HUES6 (cell line): Measurements from ENCODE around the gene SMO.
"Not testable (repeated sequence)": the region's sequence is repeated elsewhere in the genome, so short reads cannot be mapped to it uniquely, and the experiment has no call there.

Experiments used
- H3K27ac ChIP-seq: 2 replicates; pipeline ENCODE4 v1.7.0; 2013; ENCODE audit warnings: low read depth, mild to moderate bottlenecking, low read length, inconsistent platforms
- H3K27me3 ChIP-seq: 2 replicates; pipeline ENCODE4 v1.6.1; 2013; ENCODE audit warnings: low read length; ENCODE audit not compliant: control insufficient read depth, insufficient read depth
- H3K36me3 ChIP-seq: 2 replicates; pipeline ENCODE4 v1.6.1; 2013; ENCODE audit warnings: low read length; ENCODE audit not compliant: control insufficient read depth, insufficient read depth
- H3K4me1 ChIP-seq: 2 replicates; pipeline ENCODE4 v1.6.1; 2013; ENCODE audit warnings: low read length; ENCODE audit not compliant: control insufficient read depth, insufficient read depth
- H3K4me3 ChIP-seq: 2 replicates; pipeline ENCODE4 v1.5.1; 2013; ENCODE audit warnings: low read depth, low read length
- H3K9ac ChIP-seq: one replicate; pipeline ENCODE4 v1.6.1; 2013; ENCODE audit warnings: mild to moderate bottlenecking, low read length
- H3K9me3 ChIP-seq: 2 replicates; pipeline ENCODE4 v1.6.1; 2013; ENCODE audit warnings: low read depth, low read length; ENCODE audit not compliant: control insufficient read depth, insufficient read depth

SMO gene

GRCh38 chr7:129210989-129211312 is 22.5 kb downstream of the SMO start:
- peaks cover 60% of the 10 kb centered on the region for H3K36me3 ChIP-seq
- no peak overlapping the region for H3K4me3 ChIP-seq

DNA sequence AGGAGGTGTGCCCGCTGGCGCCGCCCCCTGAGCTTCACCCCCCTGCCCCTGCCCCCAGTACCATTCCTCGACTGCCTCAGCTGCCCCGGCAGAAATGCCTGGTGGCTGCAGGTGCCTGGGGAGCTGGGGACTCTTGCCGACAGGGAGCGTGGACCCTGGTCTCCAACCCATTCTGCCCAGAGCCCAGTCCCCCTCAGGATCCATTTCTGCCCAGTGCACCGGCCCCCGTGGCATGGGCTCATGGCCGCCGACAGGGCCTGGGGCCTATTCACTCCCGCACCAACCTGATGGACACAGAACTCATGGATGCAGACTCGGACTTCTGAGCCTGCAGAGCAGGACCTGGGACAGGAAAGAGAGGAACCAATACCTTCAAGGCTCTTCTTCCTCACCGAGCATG is 23.7 kb downstream of the SMO start:
- H3K27ac ChIP-seq: no peak overlapping the region; the same call in 1 of the 2 replicates
- H3K9ac ChIP-seq: no peak overlapping the region
- H3K4me1 ChIP-seq: peaks cover 3% of the 10 kb centered on the region; the same call in 1 of the 2 replicates
- H3K36me3 ChIP-seq: peaks cover 49% of the 10 kb centered on the region
- H3K9me3 ChIP-seq: peaks cover 15% of the 10 kb centered on the region; the same call in 1 of the 2 replicates
- H3K27me3 ChIP-seq: no peaks in the 10 kb centered on the region
- H3K4me3 ChIP-seq: no peak overlapping the region

More at GRCh38 chr7:129210989-129211312, 22.5 kb downstream of the SMO start:
- H3K9ac ChIP-seq: no peak overlapping the region
- H3K4me1 ChIP-seq: peaks cover 3% of the 10 kb centered on the region; the same call in 1 of the 2 replicates
- no peak overlapping the region for H3K27ac ChIP-seq
- H3K27me3 ChIP-seq: no peaks in the 10 kb centered on the region
- peaks cover 11% of the 10 kb centered on the region; the same call in 1 of the 2 replicates for H3K9me3 ChIP-seq

DNA sequence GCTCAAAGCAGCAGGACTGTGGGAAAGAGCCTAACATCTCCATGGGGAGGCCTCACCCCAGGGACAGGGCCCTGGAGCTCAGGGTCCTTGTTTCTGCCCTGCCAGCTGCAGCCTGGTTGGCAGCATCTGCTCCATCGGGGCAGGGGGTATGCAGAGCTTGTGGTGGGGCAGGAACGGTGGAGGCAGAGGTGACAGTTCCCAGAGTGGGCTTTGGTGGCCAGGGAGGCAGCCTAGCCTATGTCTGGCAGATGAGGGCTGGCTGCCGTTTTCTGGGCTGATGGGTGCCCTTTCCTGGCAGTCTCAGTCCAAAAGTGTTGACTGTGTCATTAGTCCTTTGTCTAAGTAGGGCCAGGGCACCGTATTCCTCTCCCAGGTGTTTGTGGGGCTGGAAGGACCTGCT is 24.2 kb downstream of the SMO start:
- H3K9me3 ChIP-seq: peaks cover 18% of the 10 kb centered on the region

GRCh38 chr7:129213828-129214227 is 25.4 kb downstream of the SMO start:
- Histone ChIP-seq H3K4me1 (peaks cover 3% of the 10 kb centered on the region; the same call in 1 of the 2 replicates), H3K9me3 (peaks cover 18% of the 10 kb centered on the region), H3K4me3 (no peak overlapping the region), H3K27ac (no peak overlapping the region), H3K9ac (no peak overlapping the region), H3K36me3 (peaks cover 38% of the 10 kb centered on the region), H3K27me3 (no peaks in the 10 kb centered on the region)

More for the DNA sequence above, 24.2 kb downstream of the SMO start:
- Histone ChIP-seq H3K4me1 (peaks cover 3% of the 10 kb centered on the region; the same call in 1 of the 2 replicates), H3K27me3 (no peaks in the 10 kb centered on the region), H3K36me3 (peaks cover 45% of the 10 kb centered on the region), H3K4me3 (no peak overlapping the region), H3K27ac (no peak overlapping the region; the same call in 1 of the 2 replicates), H3K9ac (no peak overlapping the region)

DNA sequence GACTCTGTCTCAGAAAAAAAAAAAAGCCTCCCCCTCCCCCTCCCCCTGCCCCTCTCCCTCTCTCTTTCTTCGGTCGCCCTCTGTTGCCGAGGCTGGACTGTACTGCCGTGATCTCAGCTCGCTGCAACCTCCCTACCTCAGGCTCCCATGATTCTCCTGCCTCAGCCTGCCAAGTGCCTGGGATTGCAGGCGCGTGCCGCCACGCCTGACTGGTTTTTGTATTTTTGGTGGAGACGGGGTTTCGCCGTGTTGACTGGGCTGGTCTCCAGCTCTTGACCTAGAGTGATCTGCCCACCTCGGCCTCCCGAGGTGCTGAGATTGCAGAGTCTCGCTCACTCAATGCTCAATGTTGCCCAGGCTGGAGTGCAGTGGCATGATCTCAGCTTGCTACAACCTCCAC is 27.3 kb downstream of the SMO start:
- not testable (repeated sequence) for H3K4me3 ChIP-seq, H3K27me3 ChIP-seq, H3K4me1 ChIP-seq, H3K9ac ChIP-seq, H3K27ac ChIP-seq
- Histone ChIP-seq H3K9me3 (peaks cover 18% of the 10 kb centered on the region), H3K36me3 (peaks cover 24% of the 10 kb centered on the region)

- H3K27me3 ChIP-seq: not testable (repeated sequence)
Observed at GRCh38 chr7:129216101-129216715, 27.8 kb downstream of the SMO start.

DNA sequence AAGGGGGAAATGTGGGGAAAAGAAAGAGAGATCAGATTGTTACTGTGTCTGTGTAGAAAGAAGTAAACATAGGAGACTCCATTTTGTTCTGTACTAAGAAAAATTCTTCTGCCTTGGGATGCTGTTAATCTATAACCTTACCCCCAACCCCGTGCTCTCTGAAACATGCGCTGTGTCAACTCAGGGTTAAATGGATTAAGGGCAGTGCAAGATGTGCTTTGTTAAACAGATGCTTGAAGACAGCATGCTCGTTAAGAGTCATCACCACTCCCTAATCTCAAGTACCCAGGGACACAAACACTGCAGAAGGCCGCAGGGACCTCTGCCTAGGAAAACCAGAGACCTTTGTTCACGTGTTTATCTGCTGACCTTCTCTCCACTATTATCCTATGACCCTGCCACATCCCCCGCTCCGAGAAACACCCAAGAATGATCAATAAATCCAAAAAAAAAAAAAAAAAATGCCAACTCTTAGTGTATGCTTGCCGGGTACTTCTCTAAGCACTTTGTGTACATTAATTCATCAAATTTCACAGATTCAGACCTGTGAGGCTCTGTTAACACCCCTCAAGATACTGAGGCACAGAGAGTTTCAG is 28.5 kb downstream of the SMO start:
- H3K4me1 ChIP-seq, H3K27ac ChIP-seq, H3K9ac ChIP-seq, H3K27me3 ChIP-seq, H3K4me3 ChIP-seq: not testable (repeated sequence)
- Histone ChIP-seq H3K36me3 (peaks cover 12% of the 10 kb centered on the region), H3K9me3 (peaks cover 18% of the 10 kb centered on the region)

More at GRCh38 chr7:129216101-129216715, 27.8 kb downstream of the SMO start:
- not testable (repeated sequence) for H3K27ac ChIP-seq, H3K9ac ChIP-seq, H3K4me1 ChIP-seq, H3K4me3 ChIP-seq
- peaks cover 19% of the 10 kb centered on the region for H3K36me3 ChIP-seq
- peaks cover 18% of the 10 kb centered on the region for H3K9me3 ChIP-seq

- Histone ChIP-seq H3K9ac (no peak overlapping the region), H3K4me3 (no peak overlapping the region), H3K27me3 (no peaks in the 10 kb centered on the region), H3K27ac (no peak overlapping the region), H3K4me1 (peaks cover 3% of the 10 kb centered on the region; the same call in 1 of the 2 replicates), H3K36me3 (no peaks in the 10 kb centered on the region), H3K9me3 (peaks cover 18% of the 10 kb centered on the region)
Observed at GRCh38 chr7:129218514-129219062, 30.2 kb downstream of the SMO start.

GRCh38 chr7:129219166-129219565 is 30.7 kb downstream of the SMO start:
- not testable (repeated sequence) for H3K36me3 ChIP-seq, H3K27ac ChIP-seq, H3K9ac ChIP-seq, H3K4me3 ChIP-seq, H3K27me3 ChIP-seq, H3K4me1 ChIP-seq
- peaks cover 15% of the 10 kb centered on the region for H3K9me3 ChIP-seq

DNA sequence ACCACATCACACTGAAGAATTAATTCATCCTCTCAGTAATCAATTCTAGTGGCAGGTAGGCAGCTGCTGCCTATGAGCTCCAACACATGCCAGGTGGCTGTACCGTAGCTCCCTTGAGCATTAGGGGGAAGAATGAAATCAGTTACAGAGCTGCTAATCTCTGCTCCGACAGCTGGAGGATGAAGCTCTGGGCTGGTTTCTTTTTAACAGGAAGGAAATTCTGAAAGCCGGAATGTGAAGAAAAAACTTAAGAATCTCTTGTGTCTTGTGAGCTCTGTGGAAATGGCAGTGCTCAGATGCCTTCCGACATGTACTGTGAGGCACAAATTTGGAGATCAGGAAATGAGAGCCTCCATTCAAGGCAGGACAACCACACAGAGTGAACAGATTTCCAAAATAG is 33.6 kb downstream of the SMO start:
- H3K27ac ChIP-seq: no peak overlapping the region
- H3K4me3 ChIP-seq: no peak overlapping the region
- H3K4me1 ChIP-seq: peaks cover 4% of the 10 kb centered on the region; the same call in 1 of the 2 replicates

More for the DNA sequence above, 33.6 kb downstream of the SMO start:
- no peak overlapping the region for H3K9ac ChIP-seq
- no peaks in the 10 kb centered on the region for H3K27me3 ChIP-seq
- no peaks in the 10 kb centered on the region for H3K36me3 ChIP-seq
- H3K9me3 ChIP-seq: peaks cover 2% of the 10 kb centered on the region; the same call in 1 of the 2 replicates
